GM19452 (cell line): ENCODE data around the gene STK32B.
"Not testable (repeated sequence)": the region's sequence is repeated elsewhere in the genome, so short reads cannot be mapped to it uniquely, and the experiment has no call there.

Source experiments
- ATAC-seq: cut with Tn5 transposase; IDR thresholded peaks from one replicate; pipeline ENCODE4 v1.9.1; 2021; ENCODE audit not compliant: unreplicated experiment

STK32B gene

DNA sequence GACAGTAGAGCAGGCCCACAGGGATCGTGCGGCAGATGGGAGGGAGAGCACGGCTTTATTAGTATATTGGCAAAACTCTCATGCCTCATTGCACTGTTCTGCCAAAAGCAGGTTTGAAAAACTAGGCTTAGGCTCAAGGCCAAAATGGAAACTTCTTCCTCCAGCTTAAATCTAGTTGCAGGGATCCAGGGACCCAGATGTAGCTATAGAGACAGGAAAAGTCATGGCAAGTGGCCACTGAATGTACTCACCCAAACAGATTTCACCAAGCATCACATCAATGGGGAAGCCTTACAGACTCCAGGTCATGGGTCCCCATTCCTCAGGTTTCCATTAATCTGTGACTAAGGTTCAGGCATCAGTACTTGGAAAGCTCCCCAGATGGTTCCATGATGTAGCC lies 149.2 kb downstream of the STK32B start:
- no peak for ATAC-seq

DNA sequence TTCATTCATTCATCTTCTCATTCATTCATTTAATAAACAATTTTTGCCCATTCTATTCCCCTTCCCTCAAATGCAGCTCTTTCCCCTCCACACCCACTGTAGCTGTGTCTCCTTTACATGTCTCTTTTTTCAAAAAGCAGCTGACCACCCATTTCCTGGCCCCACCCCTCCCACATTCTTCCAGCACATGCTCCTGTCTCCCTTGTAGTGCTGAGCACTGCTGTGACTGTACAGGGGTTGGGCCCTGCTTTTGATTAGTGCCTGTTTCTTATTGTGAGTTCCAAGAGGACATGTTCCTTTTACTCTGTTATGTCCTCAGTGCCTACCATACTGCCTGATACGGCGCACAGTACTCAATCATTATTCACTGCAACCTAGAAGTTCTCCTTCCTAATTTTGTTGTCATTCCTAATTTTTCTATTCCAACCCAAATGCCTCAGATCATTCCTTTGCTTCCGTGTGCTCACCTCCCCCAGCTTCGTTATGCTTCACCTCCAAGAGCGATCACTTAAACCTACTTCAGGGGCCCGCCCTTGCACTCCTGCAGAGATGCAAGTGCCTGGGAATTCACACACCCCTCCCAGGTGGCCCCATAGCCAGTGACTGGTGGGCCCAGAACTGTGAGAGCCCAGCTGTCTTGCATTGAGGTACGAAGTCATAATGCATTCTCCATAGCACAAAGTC lies 152.2 kb downstream of the STK32B start:
- no peak for ATAC-seq

DNA sequence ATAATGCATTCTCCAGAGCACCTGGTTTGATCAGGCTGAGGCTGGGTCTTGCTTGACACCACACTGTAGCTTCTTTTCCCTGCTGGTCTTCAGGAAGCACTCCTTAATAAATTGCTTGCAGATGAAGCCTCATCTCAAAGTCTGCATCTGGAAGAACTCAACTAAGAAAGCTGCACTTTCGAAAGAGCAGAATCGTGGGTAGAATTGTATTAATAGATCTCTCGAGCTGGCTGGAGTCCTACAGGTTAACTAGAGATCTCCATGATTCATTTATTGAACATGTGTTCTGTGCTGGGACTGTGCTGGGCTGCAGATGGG lies 152.7 kb downstream of the STK32B start:
- ATAC-seq: no peak

DNA sequence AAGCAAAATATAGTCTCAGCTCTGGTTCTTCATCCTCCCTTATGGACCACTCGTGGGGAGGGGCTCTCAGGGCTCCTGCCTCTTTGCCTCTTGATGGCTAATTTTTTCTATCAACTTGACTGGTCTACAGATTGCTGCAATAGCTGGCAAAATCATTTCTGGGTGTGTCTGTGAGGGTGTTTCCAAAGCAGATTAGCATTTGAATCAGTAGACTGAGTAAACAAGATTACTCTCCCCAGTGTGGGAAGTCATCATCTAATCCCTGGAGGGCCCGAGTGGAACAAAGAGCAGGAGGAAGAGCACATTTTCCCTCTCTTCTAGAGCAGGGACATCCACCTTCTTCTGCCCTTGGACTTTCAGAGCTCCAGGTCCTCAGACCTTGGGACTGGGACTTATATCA lies 153.5 kb downstream of the STK32B start:
- no peak for ATAC-seq

DNA sequence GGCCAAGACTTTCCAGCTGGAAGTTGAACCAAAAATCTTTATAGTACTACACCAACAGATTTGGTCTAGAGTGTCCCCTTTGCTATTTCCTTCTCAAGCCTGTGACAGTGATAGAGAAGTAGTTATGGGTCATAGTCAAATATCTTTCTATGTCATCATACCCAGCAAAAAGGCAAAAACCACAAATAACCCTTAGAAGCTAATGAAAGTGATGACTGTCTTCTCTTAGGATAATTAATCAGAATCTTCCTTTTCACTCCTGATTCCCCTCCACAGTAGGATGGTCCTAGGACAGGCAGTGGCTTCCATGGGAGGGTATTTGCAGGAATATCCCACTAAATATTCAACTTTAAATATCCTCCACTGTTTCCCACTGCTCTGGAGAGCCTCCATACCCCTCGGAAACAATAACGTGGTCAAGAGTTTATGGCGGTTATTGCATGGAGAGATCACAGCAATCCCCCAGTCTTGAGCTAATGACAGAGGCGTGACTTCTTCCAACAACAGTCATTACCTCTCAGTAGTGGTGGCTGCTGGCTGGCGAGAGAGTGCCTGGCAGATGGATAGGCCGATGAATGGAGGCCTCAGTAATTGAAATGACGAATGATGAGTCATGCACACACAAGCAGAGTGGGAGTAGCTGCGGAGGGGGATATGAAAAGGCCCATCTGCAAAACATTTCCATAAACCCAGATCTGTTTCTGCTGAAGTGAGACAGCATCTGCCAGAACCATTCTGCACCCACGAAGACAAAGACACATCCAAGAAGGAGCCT lies 154.9 kb downstream of the STK32B start:
- ATAC-seq: no peak

DNA sequence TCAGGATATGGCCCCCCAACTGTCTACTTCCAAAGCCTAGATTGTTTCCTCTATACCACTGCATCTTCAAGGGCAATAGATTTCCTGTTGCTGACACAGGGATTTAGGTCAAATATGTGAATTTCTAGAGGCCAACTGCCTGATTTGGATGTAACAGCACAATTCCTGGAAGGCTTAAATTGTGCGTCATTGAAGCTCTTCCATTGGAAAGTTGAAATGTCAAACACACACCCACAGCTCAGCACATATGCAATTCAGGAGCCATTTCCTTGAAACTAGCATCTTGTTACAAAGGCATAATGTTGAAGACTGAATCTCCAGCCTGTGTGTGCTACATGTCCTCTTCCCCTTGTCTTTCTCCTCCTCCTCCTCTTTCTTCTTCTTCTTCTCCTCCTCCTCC lies 158.6 kb downstream of the STK32B start:
- ATAC-seq: no peak

DNA sequence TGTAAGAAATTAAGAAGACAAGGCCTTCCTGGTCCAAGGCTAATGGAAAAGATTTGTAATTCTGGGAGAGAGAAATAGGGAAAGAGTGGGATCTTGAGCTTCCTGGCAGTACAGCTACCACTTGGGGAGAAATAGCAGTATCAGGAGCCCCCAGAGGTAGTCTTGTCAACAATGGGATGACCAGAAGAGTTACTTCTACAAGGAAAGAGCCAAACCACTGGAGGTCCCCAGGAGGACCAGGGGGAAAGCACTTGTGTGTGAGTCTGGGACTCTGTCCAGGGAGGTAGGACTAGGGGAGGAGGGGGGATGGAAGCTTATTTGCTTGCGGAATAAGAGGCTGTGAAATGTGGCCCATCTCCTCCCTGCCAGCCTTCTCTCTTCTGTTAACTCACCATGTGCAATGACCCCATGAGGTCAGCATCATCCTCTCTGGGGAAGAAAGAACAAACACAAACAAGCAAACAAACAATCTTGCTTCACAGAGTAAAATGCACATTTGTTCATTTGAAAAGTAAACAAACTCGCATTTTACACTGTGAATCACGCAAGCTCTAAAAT lies 160.1 kb downstream of the STK32B start:
- ATAC-seq: no peak

DNA sequence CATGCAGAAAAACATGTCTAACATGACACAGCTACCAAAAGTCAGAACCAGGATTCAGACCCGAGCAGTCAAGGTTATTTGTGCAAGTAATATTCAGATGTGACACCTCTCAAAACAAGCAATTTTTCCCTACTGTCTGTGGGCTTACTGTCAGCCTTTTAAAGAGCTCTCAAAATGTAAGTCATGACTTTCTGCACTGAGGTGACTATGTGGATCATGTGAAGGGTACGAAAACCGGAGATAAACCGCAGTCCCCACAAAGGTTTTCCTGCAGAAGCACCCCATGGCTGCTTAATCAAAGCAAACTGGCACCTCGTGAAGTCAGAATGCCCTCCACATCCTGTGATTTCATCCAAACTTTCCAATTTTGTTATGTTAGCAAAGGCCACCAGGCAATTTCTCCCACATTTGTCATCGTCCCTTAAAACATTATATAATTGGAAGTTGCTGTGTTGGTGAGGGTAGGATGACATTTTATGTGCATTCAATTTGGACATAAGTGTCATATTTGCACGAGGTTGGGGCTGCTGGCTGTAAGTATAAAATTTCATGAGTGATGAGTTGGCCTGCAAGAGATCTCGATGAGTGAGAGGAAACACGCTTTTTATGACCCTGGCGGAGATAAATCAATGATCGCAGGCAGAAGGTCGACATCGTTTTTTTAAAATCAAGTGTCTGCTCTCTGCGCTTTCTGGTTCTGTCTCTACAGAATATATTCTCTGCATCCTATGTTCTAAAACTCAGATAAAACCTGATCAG lies 161.2 kb downstream of the STK32B start:
- ATAC-seq: no peak

DNA sequence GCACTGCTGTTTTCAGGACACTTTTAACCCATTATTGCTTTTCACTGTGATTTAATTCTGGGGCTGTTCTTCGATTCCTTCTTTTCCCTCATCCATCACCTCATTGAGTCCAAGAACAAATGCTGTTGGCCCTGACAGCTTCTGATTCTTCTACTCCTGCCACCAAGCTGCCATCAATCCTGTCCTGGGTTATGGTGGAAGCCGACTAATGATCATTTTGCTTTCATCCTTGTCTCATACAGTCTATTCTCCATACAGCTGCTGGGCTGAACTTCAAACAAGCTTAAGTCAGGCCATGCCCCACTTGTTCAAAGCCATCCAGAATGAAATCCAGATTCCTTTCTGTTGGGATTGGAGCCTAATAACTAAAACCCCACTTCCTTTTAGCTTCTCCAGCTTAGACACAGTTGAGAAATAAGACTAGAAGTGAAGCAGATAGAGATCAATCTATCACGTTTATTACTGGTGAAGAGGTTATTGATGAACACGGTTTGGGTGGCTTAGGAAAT lies 161.9 kb downstream of the STK32B start:
- ATAC-seq: no peak

DNA sequence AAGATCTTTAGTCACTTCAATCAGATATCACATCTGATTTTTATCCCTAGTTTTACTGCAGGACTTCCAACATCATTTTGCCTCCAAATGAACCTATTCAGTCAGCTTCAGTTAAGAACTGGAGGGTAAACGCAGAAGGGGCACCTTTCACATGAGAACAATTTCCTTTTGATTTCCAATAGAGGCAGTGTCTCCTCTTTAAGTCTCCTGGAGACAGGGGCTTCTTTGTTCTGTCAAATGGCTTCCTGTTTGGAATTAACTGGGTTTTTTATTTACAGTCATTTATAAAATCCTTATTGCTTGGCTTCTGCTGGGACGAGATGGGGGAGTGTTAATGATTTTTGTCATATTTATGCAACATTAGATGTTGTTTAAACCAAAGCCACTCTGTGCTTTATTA lies 164.0 kb downstream of the STK32B start:
- ATAC-seq: no peak

DNA sequence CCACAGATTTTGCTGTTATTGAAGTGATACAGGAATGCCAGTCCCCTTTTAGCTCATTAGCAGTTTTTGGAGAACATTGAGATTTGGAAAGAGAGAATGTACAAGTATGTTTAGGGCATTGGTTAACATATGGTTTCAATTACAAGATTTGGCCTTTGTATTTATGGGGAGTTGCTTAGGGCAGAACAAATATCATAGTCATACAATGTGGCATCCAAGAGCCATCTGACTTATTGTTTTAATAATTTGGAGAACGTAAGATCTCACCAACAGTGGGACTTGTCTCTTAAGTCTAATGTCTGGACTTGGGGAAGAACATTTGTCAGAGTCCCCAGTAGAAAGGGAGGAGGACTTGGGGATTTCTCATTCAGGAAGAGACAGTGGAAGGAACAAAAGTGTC lies 166.1 kb downstream of the STK32B start:
- ATAC-seq: no peak

DNA sequence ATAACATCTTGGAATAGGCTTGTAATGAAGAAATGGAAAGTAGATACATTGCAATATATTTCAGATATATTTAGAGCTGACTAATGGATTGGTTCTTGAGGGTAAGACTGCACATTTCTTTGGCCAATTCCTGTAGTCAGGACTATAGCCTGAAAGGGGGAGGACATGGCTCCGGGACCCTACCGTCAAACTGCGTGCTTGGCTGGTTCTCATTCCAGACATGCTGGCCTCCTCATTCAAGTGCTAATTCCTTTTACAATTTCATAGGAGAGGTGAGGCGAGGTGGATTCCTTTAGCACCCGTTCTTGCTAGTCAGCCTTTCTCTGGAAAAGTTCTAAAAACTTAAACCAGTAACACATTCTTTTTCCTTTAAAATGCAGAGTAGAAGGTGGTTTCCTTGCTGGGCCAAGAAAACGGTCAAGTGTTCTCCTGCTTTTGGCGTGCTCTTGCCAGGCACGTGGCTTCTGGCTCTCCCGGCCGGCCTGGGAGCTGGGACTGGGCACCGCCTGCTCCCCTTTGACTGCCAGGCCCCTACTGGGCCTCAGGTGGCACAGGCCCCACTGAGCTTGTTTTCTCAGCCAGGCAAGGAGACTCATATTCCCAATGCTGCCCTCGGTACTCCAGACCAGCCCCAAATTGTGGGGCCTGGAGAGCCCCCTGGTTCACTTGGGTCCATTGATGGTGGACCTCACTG lies 167.2 kb downstream of the STK32B start:
- no peak for ATAC-seq

DNA sequence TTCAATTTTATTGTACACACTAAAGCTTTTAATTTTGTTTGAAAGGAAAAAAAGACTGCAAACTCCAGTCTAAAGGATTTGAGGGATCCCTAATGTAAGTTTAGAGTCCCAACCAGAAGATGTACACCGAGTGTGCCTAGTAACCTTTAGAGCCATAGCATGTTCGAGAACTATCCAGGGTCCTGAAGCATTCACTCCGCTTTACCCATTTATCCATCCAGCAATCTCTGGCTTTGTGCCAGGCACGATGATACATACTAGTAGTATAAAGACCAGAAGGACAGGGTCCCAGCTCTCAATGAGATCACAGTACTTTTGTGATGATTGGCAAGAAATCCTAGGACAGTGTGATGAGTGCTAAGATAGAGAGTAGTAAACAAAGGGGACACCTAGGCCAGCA lies 168.7 kb downstream of the STK32B start:
- ATAC-seq: no peak

DNA sequence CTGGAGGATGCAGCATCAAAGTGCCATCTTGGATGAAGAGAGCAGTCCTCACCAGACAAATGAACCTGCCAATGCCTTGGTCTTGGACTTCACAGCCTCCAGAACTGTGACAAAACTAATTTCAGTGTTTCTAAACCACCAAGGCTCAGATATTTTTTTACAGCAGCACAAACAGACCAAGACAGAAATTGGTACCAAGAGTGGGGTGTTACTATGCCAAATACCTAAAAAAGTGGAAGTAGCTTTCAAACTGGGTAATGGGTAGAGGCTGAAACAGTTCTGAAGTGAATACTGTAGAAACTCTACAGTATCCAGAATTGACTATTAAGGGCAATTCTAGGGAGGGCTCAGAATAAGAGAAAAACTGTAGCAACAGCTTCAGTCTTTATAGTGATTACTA lies 170.8 kb downstream of the STK32B start:
- ATAC-seq: no peak

DNA sequence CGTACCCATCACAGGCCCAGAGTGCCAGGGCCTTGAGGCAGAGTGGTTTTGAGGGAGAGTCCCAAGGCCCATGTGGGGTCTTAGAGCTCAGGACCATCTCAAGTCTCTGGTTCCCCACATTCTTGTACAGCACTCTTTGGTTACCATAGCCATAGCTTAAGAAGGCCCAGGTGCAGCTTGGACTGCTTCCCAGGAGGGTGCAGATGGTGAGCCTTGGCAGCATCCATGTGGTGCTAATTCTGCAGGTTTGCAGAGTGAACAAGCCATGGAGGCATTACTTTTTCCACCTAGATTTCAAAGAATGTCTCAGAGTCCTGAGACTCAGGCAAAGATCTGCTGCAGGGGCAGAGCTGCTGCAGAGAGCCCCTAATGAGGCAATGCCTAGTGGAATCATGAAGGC lies 171.7 kb downstream of the STK32B start:
- ATAC-seq: no peak

DNA sequence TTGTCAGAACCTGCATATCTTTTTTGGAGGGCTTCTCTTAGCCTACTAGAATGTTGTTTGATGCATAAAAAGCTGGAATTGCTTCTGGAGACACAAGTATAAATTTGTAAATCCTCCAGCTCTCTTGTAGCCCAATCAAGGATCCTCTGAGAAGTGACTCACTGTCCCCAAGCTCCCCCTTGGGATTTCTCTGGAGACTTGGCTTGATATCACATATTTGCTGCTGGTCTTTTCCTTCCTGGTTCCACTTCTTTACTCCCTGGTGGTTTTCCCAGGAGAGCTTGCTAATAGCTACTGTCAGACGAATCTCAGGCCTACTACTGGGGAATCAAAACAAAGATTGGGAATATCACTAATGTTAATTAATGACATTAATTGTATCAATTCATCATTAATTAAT lies 173.1 kb downstream of the STK32B start:
- no peak for ATAC-seq

DNA sequence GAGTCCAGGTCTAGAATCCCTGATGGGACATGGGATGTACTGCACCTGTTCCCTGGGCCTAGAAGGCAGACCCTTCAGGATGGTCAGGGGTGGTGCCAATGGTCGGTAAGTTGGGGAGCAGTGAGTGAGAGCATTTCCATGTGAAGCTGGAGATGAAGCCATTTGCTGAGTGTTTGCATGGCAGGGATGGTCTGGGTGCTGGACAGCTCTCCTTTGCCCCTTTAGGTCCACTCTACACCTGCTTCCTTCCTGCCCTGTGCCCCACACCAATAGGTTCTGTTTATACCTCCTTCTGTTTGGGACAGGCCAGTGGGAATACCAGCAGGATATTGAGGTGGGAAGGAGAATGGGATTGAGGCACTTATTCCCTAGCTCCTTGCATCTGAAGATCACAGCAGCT lies 181.3 kb downstream of the STK32B start:
- no peak for ATAC-seq

DNA sequence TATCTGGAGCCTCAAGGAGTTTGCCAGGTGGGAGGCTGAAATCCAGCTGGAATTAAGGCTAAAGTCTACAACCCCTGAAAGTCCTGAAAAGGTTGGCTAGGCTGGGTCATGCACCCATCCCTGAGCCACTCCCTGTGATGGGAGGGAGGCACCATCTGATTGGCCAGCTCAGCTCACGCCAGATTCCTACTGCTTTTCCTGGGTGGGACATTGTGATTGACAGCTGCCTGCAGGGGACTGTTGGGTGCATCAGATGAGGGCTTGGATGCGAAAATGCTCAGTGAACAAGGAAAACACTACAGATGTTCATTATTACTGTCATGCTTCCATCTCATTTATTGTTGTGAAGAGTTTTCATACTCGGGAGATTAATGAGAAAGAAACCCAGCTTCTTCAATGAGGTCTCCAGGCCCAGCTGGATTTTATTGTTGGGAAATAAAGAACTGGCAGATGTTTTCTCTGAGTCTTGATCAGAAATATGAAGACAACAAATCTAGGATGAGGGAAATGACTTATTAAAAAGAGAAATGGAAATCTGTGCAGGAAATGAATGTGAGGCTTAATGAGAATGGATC lies 185.9 kb downstream of the STK32B start:
- no peak for ATAC-seq

DNA sequence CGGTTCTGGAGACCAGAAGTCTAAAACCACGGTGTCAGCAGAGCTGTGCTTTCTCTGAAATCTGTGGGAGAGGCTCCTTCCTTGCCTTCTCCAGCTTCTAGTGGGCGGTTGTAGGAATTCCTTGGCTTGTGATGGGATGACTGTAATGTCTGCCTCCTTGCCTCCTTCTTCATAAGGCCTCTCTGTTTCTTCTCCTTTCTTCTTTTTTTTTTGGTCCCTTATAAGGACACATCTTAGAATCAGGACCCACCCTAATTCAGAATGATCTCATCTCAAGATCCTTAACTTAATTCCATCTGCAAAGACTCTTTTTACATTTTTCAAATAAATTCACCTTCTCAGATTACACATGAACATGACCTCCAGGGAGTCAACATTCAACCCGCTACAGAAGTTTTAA lies 186.9 kb downstream of the STK32B start:
- ATAC-seq: no peak

DNA sequence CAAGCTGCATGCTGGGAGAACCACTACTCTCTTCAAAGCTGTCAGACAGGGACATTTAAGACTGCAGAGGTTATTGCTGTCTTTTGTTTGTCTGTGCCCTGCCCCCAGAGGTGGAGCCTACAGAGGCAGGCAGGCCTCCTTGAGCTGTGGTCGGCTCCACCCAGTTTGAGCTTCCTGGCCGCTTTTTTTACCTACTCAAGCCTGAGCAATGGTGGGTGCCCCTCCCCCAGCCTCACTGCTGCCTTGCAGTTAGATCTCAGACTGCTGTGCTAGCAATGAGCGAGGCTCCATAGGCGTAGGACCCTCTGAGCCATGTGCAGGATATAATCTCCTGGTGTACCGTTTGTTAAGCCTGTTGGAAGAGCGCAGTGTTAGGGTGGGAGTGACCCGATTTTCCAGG lies 195.8 kb downstream of the STK32B start:
- ATAC-seq: not testable (repeated sequence)

DNA sequence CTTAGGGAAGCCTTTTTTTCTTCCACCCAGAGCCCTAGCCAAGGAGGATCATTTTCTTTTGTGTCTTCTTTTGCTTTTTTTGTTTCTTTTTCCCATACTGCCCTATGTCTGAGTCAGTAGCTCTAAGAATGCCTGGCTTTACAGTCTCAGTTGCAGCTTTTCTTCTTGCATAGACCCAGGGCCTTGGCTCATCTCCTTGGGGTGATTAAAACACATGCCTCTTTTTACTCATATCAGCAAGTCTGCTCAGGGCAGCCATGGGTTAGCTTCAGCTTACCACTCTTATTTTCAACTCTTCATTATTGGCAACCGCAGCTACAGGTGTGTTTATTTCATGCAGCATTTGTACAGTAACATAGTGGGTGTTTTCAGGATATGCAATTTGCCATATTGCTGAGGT lies 196.5 kb downstream of the STK32B start:
- no peak for ATAC-seq
